HT-29 (cell line): ENCODE data around the gene TP53BP1. TPM values are rescaled to one million over a fixed set of nuclear protein-coding genes. Genes with fewer than 3 reads are reported as not detected.
"Not testable (repeated sequence)": the region's sequence is repeated elsewhere in the genome, so short reads cannot be mapped to it uniquely, and the experiment has no call there.

ENCODE experiments used
- DNase-seq: peaks from one replicate; pipeline ENCODE4 v3.0.0-alpha.2; 2015; ENCODE audit warnings: low spot score
- total RNA-seq: library from RNA; depleted of rRNA; stranded (reverse); fragments of >200 nt; shearing (Covaris generic); gene quantifications from 2 replicates; pipeline ENCODE4 v1.2.3, GENCODE V29; 2014

Gene TP53BP1
- total RNA-seq, 1 experiment from 2014 or later = 39.4 TPM

GRCh38 chr15:43423793-43424192 is 69.2 kb downstream of the TP53BP1 start:
- DNase-seq = no peak

- DNase-seq = no peak
These were observed 72.1 kb downstream of the TP53BP1 start for GRCh38 chr15:43420876-43421275.

GRCh38 chr15:43420435-43420834 is 72.5 kb downstream of the TP53BP1 start:
- no peak for DNase-seq

- DNase-seq = no peak
These were observed 78.8 kb downstream of the TP53BP1 start for GRCh38 chr15:43414196-43414595.

- DNase-seq = no peak
These were observed 80.9 kb downstream of the TP53BP1 start for GRCh38 chr15:43412096-43412495.

GRCh38 chr15:43410572-43411214 is 82.3 kb downstream of the TP53BP1 start:
- DNase-seq = no peak

- no peak for DNase-seq
These were observed 84.2 kb downstream of the TP53BP1 start for GRCh38 chr15:43408789-43409188.

- no peak for DNase-seq
These were observed 86.1 kb downstream of the TP53BP1 start for GRCh38 chr15:43406808-43407207.

GRCh38 chr15:43406189-43406588 is 86.8 kb downstream of the TP53BP1 start:
- no peak for DNase-seq

- DNase-seq = no peak
These were observed 88.8 kb downstream of the TP53BP1 start for GRCh38 chr15:43404130-43404529.

- no peak for DNase-seq
These were observed 89.3 kb downstream of the TP53BP1 start for GRCh38 chr15:43403616-43404015.

GRCh38 chr15:43402255-43402654 is 90.7 kb downstream of the TP53BP1 start:
- DNase-seq = no peak

- DNase-seq = not testable (repeated sequence)
These were observed 99.4 kb downstream of the TP53BP1 start for GRCh38 chr15:43393592-43393991.

GRCh38 chr15:43390723-43391122 is 102.2 kb downstream of the TP53BP1 start:
- no peak for DNase-seq

- DNase-seq = no peak
These were observed 109.9 kb downstream of the TP53BP1 start for GRCh38 chr15:43383070-43383469.

- no peak for DNase-seq
These were observed 110.6 kb downstream of the TP53BP1 start for GRCh38 chr15:43382310-43382709.

- DNase-seq = no peak
These were observed 114.4 kb downstream of the TP53BP1 start for GRCh38 chr15:43378601-43379000.

- peak; percentile 70 for DNase-seq
These were observed 116.8 kb downstream of the TP53BP1 start for GRCh38 chr15:43376017-43376705.

GRCh38 chr15:43370975-43371974 is 121.7 kb downstream of the TP53BP1 start, which contains the start of the genes TUBGCP4 and ZSCAN29:
TSS of gene TUBGCP4 (plus strand) at chr15:43371101. CDS start at chr15:43371355, 254 bp downstream.
TSS of gene ZSCAN29 (minus strand) at chr15:43371043. CDS start at chr15:43369913, 1,130 bp downstream.
- DNase-seq = peak; percentile 91

GRCh38 chr15:43370310-43370974 is 122.5 kb downstream of the TP53BP1 start:
- DNase-seq = peak; percentile 40

GRCh38 chr15:43361313-43361903 is 131.5 kb downstream of the TP53BP1 start:
- no peak for DNase-seq
